Measurements from ENCODE around the gene GPN1.

The GPN1 gene

GRCh38 chr2:27652790-27653189, 23.9 kb downstream of the GPN1 start:
- POLR2A ChIA-PET = interaction anchor here (2.0 kb wide), 1 partner anchor 11 kb away, joined by 5 read pairs; the partner anchor contains the start of genes SLC4A1AP and SUPT7L
- DNase-seq (ENCODE audit: extremely low spot score) = no peak
- TF ChIP-seq CTBP1 (IDR thresholded peaks at IDR 0.05; ENCODE audit: borderline replicate concordance) (no peak), ELF4 (IDR thresholded peaks at IDR 0.05) (no peak), FOXK2 (IDR thresholded peaks at IDR 0.05) (no peak), SUZ12 (IDR thresholded peaks at IDR 0.05) (no peak), PKNOX1 (IDR thresholded peaks at IDR 0.05) (no peak), ARNT (IDR thresholded peaks at IDR 0.05) (no peak), L3MBTL2 (conservative IDR thresholded peaks at IDR 0.05) (no peak), BHLHE40 (IDR thresholded peaks at IDR 0.05; ENCODE audit: borderline replicate concordance) (no peak), LEF1 (IDR thresholded peaks at IDR 0.05; ENCODE audit: borderline replicate concordance) (no peak), HDGF (IDR thresholded peaks at IDR 0.05; ENCODE audit: borderline replicate concordance) (no peak), FOXA1 (IDR thresholded peaks at IDR 0.05) (no peak), TARDBP (IDR thresholded peaks at IDR 0.05) (no peak), FOXM1 (IDR thresholded peaks at IDR 0.05; ENCODE audit: borderline replicate concordance) (no peak), ZNF384 (IDR thresholded peaks at IDR 0.05) (no peak), NFRKB (IDR thresholded peaks at IDR 0.05) (no peak), SP1 (IDR thresholded peaks at IDR 0.05) (no peak)
- CTCF ChIA-PET = interaction anchor here (0.8 kb wide), 1 partner anchor 31 kb away, joined by 3 read pairs; no protein-coding TSS in a partner anchor

GRCh38 chr2:27653397-27653796, 24.5 kb downstream of the GPN1 start:
- CTCF ChIA-PET = interaction anchor here (0.8 kb wide), 1 partner anchor 30 kb away, joined by 3 read pairs; no protein-coding TSS in a partner anchor
- POLR2A ChIA-PET = interaction anchor here (2.0 kb wide), 1 partner anchor 10 kb away, joined by 5 read pairs; the partner anchor contains the start of genes SLC4A1AP and SUPT7L
- no peak for DNase-seq (ENCODE audit: extremely low spot score)
- TF ChIP-seq FOXA1 (IDR thresholded peaks at IDR 0.05) (no peak), FOXK2 (IDR thresholded peaks at IDR 0.05) (no peak), SUZ12 (IDR thresholded peaks at IDR 0.05) (no peak), BHLHE40 (IDR thresholded peaks at IDR 0.05; ENCODE audit: borderline replicate concordance) (no peak), FOXM1 (IDR thresholded peaks at IDR 0.05; ENCODE audit: borderline replicate concordance) (no peak), L3MBTL2 (conservative IDR thresholded peaks at IDR 0.05) (no peak), ELF4 (IDR thresholded peaks at IDR 0.05) (no peak), ARNT (IDR thresholded peaks at IDR 0.05) (no peak), ZNF384 (IDR thresholded peaks at IDR 0.05) (no peak), SP1 (IDR thresholded peaks at IDR 0.05) (no peak), PKNOX1 (IDR thresholded peaks at IDR 0.05) (no peak), HDGF (IDR thresholded peaks at IDR 0.05; ENCODE audit: borderline replicate concordance) (no peak), TARDBP (IDR thresholded peaks at IDR 0.05) (no peak), LEF1 (IDR thresholded peaks at IDR 0.05; ENCODE audit: borderline replicate concordance) (no peak), CTBP1 (IDR thresholded peaks at IDR 0.05; ENCODE audit: borderline replicate concordance) (no peak), NFRKB (IDR thresholded peaks at IDR 0.05) (no peak)

GRCh38 chr2:27655155-27655951, 26.5 kb downstream of the GPN1 start:
- CTCF ChIA-PET = interaction anchor here (0.9 kb wide), 1 partner anchor 28 kb away, joined by 3 read pairs; no protein-coding TSS in a partner anchor
- TF ChIP-seq CTBP1 (IDR thresholded peaks at IDR 0.05; ENCODE audit: borderline replicate concordance) (no peak), ARNT (IDR thresholded peaks at IDR 0.05) (no peak), TARDBP (IDR thresholded peaks at IDR 0.05) (no peak)

GRCh38 chr2:27661371-27661770, 32.5 kb downstream of the GPN1 start:
- ChIA-PET CTCF (interaction anchor here (0.6 kb wide), 1 partner anchor 248 kb away, joined by 3 read pairs; no protein-coding TSS in a partner anchor), POLR2A (no interaction called here)
- no peak for TF ChIP-seq SP1 (IDR thresholded peaks at IDR 0.05)
- no peak for TF ChIP-seq NFRKB (IDR thresholded peaks at IDR 0.05)
- no peak for TF ChIP-seq ARNT (IDR thresholded peaks at IDR 0.05)
- TF ChIP-seq SUZ12 (IDR thresholded peaks at IDR 0.05) = no peak
- TF ChIP-seq HDGF (IDR thresholded peaks at IDR 0.05; ENCODE audit: borderline replicate concordance) = no peak
- no peak for TF ChIP-seq CTBP1 (IDR thresholded peaks at IDR 0.05; ENCODE audit: borderline replicate concordance)
- no peak for TF ChIP-seq L3MBTL2 (conservative IDR thresholded peaks at IDR 0.05)
- no peak for TF ChIP-seq TARDBP (IDR thresholded peaks at IDR 0.05)
- TF ChIP-seq PKNOX1 (IDR thresholded peaks at IDR 0.05) = no peak
- TF ChIP-seq FOXA1 (IDR thresholded peaks at IDR 0.05) = no peak
- TF ChIP-seq ZNF384 (IDR thresholded peaks at IDR 0.05) = no peak
- no peak for TF ChIP-seq LEF1 (IDR thresholded peaks at IDR 0.05; ENCODE audit: borderline replicate concordance)
- no peak for TF ChIP-seq BHLHE40 (IDR thresholded peaks at IDR 0.05; ENCODE audit: borderline replicate concordance)
- TF ChIP-seq FOXK2 (IDR thresholded peaks at IDR 0.05) = no peak
- TF ChIP-seq FOXM1 (IDR thresholded peaks at IDR 0.05; ENCODE audit: borderline replicate concordance) = no peak
- no peak for DNase-seq (ENCODE audit: extremely low spot score)

More at GRCh38 chr2:27655155-27655951, 26.5 kb downstream of the GPN1 start:
- POLR2A ChIA-PET = interaction anchor here (1.5 kb wide), 1 partner anchor 8 kb away, joined by 8 read pairs; the partner anchor contains the start of genes SLC4A1AP and SUPT7L
- no peak for DNase-seq (ENCODE audit: extremely low spot score)

- CTCF ChIA-PET = interaction anchor here (1.1 kb wide), 1 partner anchor 20 kb away, joined by 3 read pairs; no protein-coding TSS in a partner anchor
- POLR2A ChIA-PET = interaction anchor here (0.9 to 2.0 kb wide), 9 partner anchors 8 to 283 kb away, joined by 3 to 11 read pairs (median 6); partner anchors contain the start of genes CCDC121, GPN1, PPM1G and ZNF513
These were observed 34.7 kb downstream of the GPN1 start, which contains the start of the genes SLC4A1AP and SUPT7L for GRCh38 chr2:27663285-27664153. Gene SLC4A1AP (plus strand): TSS chr2:27663889. CDS start chr2:27663915, 26 bp downstream. Gene SUPT7L (minus strand): TSS chr2:27663614. CDS start chr2:27662192, 1,422 bp downstream.

More at GRCh38 chr2:27663285-27664153, 34.7 kb downstream of the GPN1 start, which contains the start of the genes SLC4A1AP and SUPT7L:
- TF ChIP-seq ELF4 (IDR thresholded peaks at IDR 0.05) (peak; percentile 77), SP1 (IDR thresholded peaks at IDR 0.05) (no peak), HDGF (IDR thresholded peaks at IDR 0.05; ENCODE audit: borderline replicate concordance) (no peak), FOXM1 (IDR thresholded peaks at IDR 0.05; ENCODE audit: borderline replicate concordance) (peak; percentile 59; the same call in 1 of the 2 replicates), NFRKB (IDR thresholded peaks at IDR 0.05) (peak; percentile 96), FOXA1 (IDR thresholded peaks at IDR 0.05) (no peak), BHLHE40 (IDR thresholded peaks at IDR 0.05; ENCODE audit: borderline replicate concordance) (no peak), CTBP1 (IDR thresholded peaks at IDR 0.05; ENCODE audit: borderline replicate concordance) (peak; percentile 99), LEF1 (IDR thresholded peaks at IDR 0.05; ENCODE audit: borderline replicate concordance) (peak; percentile 73; the same call in 1 of the 2 replicates), TARDBP (IDR thresholded peaks at IDR 0.05) (peak; percentile 71; the same call in 1 of the 2 replicates), PKNOX1 (IDR thresholded peaks at IDR 0.05) (peak; percentile 81), L3MBTL2 (conservative IDR thresholded peaks at IDR 0.05) (0 out of 2 replicates have a peak, but pooled peaks have one; percentile 5), SUZ12 (IDR thresholded peaks at IDR 0.05) (no peak), FOXK2 (IDR thresholded peaks at IDR 0.05) (peak; percentile 73; the same call in 1 of the 2 replicates), ZNF384 (IDR thresholded peaks at IDR 0.05) (no peak), ARNT (IDR thresholded peaks at IDR 0.05) (no peak)
- peak; percentile 75 for DNase-seq (ENCODE audit: extremely low spot score)
